ENCODE data around the gene NRG2.

- TF ChIP-seq CHD2 (IDR thresholded peaks at IDR 0.05; ENCODE audit: low read length, partially characterized antibody) = no peak
- no peak for TF ChIP-seq CTCF (IDR thresholded peaks at IDR 0.05)
- no peak for TF ChIP-seq HOXA7 (CRISPR knock-in tag; IDR thresholded peaks at IDR 0.05)
- TF ChIP-seq CEBPB (IDR thresholded peaks at IDR 0.05) = no peak
- no peak for TF ChIP-seq RAD21 (conservative IDR thresholded peaks at IDR 0.05 in 1 of 2, IDR thresholded peaks at IDR 0.05 in 1 of 2)
These were observed 73.8 kb downstream of the NRG2 start for GRCh38 chr5:139969318-139969717.

All from A549 (cell line).